T1000 (cell line): ENCODE results near the gene MFAP4.

ENCODE experiments used
- DNase-seq: peaks from one replicate; lab custom pipeline; 2025; ENCODE audit warnings: mixed read lengths; lab: John Stamatoyannopoulos, UW

Gene MFAP4

GRCh38 chr17:19410091-19410490 lies 23.1 kb upstream of the MFAP4 start:
- no peak for DNase-seq

- DNase-seq, result peak; percentile 75
Observed at GRCh38 chr17:19409509-19409908, 22.5 kb upstream of the MFAP4 start.

GRCh38 chr17:19409066-19409465 lies 22.1 kb upstream of the MFAP4 start:
- no peak for DNase-seq

GRCh38 chr17:19408346-19408710 lies 21.3 kb upstream of the MFAP4 start:
- no peak for DNase-seq

- DNase-seq, result no peak
Observed at GRCh38 chr17:19407601-19408345, 20.8 kb upstream of the MFAP4 start.

- no peak for DNase-seq
Observed at GRCh38 chr17:19405114-19405513, 18.1 kb upstream of the MFAP4 start.

- DNase-seq, result no peak
Observed at GRCh38 chr17:19404264-19404663, 17.3 kb upstream of the MFAP4 start.

GRCh38 chr17:19403021-19403420 lies 16.0 kb upstream of the MFAP4 start:
- DNase-seq, result no peak

GRCh38 chr17:19402171-19402570 lies 15.2 kb upstream of the MFAP4 start:
- DNase-seq, result no peak

- DNase-seq, result no peak
Observed at GRCh38 chr17:19401321-19402010, 14.5 kb upstream of the MFAP4 start.

GRCh38 chr17:19399750-19400450 lies 12.9 kb upstream of the MFAP4 start:
- no peak for DNase-seq

GRCh38 chr17:19398301-19399181 lies 11.6 kb upstream of the MFAP4 start:
- DNase-seq, result no peak

GRCh38 chr17:19397556-19398041 lies 10.6 kb upstream of the MFAP4 start:
- DNase-seq, result no peak

GRCh38 chr17:19392303-19392702 lies 5.3 kb upstream of the MFAP4 start:
- DNase-seq, result no peak

- DNase-seq, result no peak
Observed at GRCh38 chr17:19391432-19391831, 4.4 kb upstream of the MFAP4 start.

- no peak for DNase-seq
Observed at GRCh38 chr17:19390951-19391350, 4.0 kb upstream of the MFAP4 start.

GRCh38 chr17:19388791-19389785 lies 2.1 kb upstream of the MFAP4 start:
- no peak for DNase-seq

GRCh38 chr17:19387921-19388521 lies 1.0 kb upstream of the MFAP4 start:
- DNase-seq, result peak; percentile 7

- peak; percentile 68 for DNase-seq
Observed at GRCh38 chr17:19386051-19386929, 700 bp downstream of the MFAP4 start.
